Stimulated activated CD4-positive, alpha-beta T cell treated with anti-CD3 and anti-CD28 coated beads, Interleukin-4, amount 100 ng/mL, for 24 hours (primary cell): ENCODE measurements around the gene ASB8.

Experiments
- DNase-seq: peaks from one replicate; pipeline ENCODE4 v3.0.0-alpha.2; 2020

ASB8 gene, protein sequence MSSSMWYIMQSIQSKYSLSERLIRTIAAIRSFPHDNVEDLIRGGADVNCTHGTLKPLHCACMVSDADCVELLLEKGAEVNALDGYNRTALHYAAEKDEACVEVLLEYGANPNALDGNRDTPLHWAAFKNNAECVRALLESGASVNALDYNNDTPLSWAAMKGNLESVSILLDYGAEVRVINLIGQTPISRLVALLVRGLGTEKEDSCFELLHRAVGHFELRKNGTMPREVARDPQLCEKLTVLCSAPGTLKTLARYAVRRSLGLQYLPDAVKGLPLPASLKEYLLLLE

DNA sequence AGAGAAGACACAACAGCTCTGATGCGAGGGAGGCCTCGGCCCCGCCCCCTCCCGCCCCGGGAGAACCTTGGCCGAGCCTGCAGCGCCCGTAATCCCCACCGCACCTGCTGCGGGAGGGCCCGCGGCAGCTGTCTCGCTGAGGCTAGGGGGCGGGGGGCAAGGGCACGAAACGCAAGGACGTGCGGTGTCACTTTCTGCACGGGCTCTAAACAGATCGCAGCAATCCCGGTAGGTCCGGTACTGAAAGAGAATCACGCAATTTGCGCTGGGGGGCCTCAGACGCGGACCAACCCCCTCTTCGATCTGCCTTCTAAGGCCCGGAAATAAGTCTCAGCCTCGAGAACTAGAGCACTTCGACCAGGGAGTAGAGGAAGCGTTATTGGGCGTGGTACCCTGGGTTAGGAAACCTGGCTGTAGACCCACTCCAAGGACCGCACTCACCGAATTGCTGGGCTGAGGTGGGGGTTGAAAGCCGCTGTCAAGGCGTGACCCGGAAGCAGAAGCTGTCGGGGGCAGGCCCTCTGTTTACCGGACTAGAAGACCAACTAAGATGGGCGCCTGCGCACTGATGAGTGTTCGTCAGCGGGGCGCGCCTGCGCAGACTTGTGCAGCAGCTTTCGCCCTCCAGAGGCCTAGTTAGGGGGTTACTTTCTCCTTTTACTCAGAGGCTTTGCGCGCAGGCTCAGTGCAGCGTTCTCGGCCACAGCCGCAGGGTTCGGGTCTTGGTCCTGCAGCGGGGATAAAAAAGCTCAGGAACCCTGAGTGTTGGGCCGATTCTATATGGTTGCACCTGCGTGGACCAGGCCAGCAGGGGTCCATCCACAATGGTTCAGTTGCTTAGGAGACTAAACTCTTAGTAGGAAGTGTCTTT, at the start of gene ASB8:
Gene ASB8, minus strand, starts transcription at position 498 of the 871 bp plus-strand sequence. CDS start 4,019 bp downstream, outside the sequence.
- peak; percentile 100 for DNase-seq

DNA sequence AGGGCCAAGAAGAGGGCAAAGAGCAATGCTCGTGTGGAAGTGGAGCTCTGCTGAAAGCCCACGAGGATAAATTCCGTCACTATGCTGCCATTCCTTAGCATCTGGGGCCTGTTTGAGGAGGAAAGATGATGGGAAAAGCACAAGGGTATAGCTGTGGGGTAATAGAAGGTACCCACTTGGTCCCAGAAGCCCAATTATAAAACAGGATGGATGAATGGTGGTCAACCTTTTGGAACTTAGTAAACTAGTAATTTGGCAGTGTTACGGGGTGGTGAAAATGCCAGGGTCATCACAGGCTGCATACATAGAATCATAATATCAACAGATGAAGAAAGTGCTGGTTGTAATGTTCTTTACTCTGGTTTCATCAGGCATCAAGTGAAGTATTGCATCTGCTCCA, 45.9 kb upstream of the ASB8 start, which contains the start of gene OR10AD1:
Gene OR10AD1, minus strand, starts transcription at position 101 of the 400 bp plus-strand sequence. Its CDS starts 0 bp downstream, at position 101.
- DNase-seq = no peak

DNA sequence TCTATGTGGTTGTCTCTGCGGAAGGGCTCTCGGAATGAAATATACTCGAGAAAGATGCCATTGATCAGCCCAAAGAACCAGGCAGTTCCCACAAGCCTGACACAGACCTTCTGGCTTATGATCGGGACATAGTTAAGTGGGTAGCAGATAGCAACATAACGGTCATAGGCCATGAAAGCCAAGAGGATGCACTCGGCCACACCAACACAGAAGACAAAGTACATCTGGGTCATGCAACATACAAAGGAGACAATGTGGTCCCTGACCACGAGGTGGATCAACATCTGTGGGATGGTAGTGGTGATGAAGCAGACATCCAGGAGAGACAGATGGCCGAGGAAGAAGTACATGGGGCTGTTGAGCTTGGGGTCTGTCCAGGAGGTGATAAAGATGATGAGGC, 45.5 kb upstream of the ASB8 start:
- DNase-seq = no peak

DNA sequence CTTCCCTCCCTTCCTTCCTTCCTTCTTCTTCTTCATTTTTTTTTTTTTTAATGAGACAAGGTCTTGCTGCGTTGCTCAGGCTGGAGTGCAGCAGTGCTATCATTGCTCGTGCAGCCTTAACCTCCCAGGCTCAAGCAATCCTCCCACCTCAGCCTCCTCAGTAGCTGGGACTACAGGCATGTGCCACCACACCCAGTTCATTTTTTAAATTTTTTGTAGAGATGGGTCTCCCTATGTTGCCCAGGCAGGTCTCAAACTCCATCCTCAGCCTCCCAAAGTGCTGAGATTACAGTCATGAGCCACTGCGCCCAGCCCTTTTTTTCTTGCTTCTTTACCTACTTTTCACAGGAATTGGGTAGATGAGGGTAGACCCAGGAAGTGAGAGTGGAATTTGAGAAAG, 44.2 kb upstream of the ASB8 start:
- no peak for DNase-seq

DNA sequence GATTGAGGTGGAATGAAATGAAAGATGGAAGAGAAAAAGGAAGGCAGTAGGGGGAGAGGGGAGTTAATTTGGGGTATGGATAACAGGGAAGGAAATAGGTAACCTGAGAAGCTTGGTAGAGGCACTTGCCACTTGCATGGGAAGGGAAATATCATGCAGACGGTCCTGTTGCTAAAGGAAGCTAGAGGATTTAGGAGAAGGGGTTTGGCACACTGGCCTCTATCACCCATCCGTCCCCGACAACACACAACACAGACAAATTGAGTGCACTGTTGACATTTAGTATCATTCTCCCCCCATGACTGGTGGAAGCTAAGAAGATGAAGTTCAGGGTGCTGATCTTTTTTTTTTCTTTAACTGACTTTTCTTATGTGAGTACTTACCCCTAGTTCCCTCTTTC, 43.8 kb upstream of the ASB8 start:
- no peak for DNase-seq

DNA sequence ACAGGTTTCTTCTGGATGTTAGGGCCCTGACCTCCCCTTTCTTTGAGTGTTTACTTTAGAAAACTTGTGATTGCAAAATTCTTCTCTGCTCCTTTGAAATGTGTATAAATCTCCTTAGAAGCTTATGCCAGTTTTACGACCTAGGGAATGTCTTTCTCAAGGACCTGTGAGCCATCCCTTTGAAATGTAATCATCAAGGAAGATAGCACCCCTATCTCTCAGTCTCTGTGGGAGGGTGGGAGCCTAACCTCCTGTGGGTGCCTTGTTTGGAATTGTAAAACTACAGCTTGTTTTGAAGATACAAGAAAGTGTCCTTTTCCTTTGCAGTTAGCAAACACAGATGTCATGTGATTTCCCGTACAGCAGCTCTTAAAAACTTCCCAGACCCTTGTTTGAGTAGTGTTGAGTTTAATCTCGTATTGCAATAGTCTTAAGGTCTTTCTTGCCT, 42.5 kb upstream of the ASB8 start:
- no peak for DNase-seq

DNA sequence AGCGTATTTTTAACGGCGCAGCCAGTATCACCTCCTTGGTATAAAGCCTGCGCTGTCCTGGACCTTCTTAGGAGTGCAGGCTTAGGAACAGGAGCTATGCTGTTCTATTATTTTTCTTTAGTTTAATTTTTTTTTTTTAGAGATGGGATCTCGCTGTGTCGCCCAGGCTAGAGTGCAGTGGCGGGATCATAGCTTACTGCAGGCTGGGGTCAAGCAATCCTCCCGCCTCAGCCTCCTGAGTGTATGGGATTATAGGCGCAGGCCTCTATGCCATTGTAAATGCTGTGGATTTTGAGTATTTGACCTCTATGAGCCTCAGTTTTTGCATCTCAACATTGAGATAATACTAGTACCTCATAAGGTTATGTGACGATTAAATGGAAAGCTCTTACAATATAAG, 41.7 kb upstream of the ASB8 start:
- DNase-seq = no peak

DNA sequence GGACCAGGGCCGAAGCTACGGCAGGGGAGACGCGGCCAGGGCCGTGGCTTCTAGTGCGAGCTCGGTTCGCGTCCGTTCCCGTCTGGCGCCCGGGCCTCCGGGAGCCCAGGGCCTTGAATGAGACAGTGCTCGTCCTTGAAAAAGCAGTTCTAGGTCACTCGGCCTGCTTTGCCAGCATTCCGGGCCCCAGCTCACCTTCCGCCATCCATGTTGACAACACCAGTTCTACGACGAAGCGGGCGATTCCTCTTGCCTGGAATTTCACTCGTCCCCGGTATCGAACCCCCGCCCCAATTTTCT, 41.3 kb upstream of the ASB8 start:
- DNase-seq = peak; percentile 30

DNA sequence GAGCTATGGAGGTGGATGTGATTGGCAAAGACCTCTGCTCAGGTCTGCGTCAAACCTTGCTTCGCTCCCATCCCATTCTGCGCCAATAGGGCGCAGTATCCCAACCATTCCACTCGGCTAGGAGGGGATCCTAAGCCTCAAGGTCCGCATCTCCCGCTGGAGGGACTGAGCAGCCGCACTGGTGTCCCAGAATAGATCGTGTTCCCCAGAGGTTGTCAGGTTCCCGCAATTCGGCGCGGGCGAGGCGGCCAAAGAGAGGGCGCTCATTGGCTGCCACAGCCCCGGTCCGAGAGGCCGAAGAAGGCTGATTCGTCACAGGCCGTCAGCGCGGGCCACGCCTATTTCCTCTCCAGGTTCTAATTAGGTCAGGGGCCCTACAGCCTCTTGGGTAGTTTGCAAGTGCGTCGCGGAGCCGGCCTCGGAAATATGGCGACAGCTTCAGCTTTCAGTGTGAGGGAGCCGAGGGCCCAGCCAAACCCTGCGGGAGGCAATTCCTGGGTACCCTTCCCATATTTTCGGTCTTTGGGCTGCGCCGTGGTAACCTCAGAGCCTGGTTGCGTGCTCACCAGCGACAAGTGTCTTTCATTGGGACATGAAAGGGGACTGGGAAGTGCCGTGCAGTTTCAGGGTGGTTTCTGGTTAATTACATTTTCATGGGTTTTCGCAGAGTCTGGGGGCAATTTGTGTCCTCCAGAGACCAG, 40.8 kb upstream of the ASB8 start:
- DNase-seq = peak; percentile 94

DNA sequence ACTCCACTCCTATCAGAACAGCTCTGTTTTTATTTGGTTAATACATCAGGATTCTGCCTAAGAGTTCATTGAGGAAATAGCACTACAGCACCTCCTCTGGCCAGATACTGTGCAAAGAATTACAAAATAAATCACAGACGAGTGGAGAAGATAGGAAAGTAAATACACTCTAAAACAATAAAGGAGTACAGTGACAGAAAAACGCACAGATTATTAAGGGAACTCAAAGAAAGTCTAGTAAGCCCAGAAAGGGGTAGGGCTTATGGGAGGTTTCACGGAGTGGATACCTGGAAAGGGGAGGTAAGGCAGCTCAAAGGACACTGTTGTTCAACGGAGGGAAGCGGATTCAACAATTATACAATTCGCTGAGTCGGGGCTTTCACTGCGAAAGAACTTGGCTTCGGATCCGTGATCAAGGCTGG, 40.2 kb upstream of the ASB8 start:
- DNase-seq = no peak

DNA sequence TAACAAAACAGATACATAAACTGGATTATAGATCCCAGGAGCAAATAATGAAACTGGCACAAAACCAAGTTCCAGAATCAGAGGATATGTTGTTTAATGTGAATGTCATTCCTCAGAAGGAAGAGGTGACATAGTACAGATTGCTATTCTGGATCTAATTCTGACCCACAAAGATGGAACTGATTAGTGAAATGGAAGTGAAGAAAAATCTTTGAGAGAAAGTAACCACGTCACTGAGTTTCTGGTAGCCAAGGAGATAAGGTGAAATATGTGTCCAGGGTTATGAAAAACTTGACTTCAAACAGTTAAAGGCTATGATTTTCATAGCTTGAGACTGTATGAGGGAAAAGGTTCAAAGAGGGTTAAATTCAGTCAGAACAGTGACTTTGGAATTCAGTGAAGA, 37.5 kb upstream of the ASB8 start:
- DNase-seq = no peak

DNA sequence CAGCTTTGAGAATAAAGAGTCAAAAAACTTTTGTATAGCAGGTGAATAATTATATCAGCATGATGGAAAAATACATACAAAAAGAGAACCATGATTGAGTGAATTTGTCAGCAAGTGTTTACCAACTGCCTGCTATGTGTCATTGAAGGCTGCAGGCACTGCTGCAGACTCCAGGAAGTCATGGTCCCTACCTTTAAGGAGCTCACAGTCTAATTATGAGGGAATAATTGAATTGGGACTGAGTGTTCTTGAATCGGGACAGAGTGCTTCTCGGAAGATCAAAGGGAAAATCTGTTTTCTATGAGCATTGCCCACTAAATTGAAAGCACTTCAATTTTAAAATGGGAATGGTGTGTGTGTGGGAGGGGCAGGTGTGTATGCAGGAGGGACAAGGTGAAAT, 36.3 kb upstream of the ASB8 start:
- DNase-seq = no peak

DNA sequence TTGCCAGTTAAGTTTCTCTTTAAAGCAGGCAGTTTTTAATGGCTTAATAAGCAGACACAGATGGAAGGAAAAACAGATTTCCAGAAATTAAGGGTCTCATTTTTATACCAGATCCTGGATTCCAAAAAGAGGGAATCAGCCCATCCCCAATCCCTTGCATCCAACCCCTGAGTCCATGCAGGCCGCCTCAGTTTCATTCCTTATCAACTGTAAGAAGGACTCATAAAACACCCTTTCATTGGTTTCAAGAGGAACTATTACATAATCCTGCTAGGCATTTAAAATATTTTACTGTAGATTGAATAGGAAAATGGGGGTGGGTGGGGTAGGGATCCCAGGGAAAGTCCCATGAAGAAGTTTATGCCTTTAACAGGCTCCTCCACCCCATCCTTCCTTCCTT, 35.5 kb upstream of the ASB8 start:
- DNase-seq = no peak

DNA sequence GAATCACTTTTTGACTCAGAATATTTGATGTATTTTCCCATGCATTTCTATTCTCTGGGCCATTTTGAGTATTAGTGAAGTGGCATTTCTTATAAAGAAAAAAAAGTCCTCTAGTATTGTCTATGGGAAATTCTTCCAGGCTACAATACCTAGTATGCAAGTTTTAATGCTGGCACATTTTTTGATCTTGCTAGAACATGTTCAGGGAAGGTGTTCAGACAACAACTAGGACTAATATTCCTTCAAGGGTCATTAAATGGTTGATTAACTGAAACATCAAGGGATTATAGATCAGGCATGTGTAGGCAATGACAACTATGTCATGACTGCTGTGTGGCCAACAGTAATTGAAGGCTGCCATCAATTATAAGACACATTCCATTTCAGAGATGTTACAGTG, 33.8 kb upstream of the ASB8 start:
- DNase-seq = no peak

DNA sequence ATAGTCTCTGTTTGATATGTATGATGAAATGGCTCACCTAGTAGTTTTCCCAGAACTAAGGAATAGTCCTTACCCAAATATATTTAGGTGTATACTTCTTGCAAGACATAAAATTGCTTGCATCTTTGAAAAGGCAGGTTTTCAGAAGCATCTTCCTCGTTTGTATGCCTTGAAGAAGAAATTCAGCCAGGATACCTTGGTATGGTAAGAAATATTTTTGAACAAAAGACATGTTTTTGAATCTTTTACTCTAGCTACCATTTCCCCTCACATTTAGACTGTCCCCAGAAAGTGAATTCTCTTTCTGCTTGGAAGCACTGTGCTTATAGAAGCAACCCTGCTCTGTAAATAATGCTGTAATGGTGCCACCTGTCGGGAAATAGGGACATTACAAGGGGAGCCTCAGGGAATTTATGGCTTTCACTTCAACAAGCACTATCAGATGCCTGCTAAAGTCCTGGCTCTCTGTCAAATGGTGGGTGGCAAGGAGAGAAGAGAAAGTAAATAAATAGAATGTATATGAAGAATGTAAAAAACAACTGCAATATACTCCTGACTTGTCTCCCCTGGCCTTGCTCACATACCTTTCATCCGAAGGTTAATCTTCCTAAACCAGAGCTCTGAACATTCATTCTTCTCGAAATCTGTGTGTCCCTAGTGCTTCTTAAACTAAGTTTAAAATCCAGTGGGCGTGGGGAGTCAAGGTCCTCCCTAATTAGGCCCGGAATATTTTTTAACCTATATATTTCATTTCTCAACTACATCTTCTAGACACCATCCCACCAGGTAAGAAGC, 32.2 kb upstream of the ASB8 start:
- peak; percentile 79 for DNase-seq

DNA sequence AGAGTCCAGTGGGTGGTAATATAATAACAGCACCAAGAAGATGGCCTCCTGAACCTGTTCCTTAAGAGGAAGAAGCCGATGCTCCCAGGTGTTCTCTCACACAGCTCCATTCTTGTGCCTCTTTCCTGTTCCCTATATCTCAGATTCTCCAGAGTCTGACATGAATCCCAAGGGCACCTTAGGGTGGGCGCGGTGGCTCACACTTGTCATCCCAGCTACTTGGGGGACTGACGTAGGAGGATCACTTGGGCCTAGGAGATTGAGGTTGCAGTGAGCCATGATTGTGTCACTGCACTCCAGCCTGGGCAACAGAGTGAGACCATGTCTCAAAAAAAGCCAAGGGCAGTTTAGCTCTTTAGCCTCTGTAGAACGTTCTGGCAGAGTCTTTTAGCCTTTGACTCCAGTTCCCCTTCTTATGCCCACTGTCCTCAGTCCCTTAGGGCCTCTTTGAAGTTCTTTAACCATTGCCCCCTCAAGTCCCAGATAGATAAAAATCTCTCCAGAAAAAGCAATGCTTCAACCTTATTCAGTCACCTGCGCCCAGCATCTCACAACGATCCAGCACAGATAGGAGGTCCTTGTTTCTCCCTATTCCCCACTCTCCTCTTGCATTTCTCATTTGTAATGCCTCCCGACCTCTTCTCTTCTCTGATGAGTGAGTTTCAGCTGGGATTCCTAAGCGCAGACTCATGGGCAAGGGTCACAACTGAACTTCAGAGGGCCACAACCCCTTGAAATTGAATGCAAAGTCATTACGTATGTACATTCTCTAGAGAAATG, 30.8 kb upstream of the ASB8 start:
- DNase-seq = no peak

DNA sequence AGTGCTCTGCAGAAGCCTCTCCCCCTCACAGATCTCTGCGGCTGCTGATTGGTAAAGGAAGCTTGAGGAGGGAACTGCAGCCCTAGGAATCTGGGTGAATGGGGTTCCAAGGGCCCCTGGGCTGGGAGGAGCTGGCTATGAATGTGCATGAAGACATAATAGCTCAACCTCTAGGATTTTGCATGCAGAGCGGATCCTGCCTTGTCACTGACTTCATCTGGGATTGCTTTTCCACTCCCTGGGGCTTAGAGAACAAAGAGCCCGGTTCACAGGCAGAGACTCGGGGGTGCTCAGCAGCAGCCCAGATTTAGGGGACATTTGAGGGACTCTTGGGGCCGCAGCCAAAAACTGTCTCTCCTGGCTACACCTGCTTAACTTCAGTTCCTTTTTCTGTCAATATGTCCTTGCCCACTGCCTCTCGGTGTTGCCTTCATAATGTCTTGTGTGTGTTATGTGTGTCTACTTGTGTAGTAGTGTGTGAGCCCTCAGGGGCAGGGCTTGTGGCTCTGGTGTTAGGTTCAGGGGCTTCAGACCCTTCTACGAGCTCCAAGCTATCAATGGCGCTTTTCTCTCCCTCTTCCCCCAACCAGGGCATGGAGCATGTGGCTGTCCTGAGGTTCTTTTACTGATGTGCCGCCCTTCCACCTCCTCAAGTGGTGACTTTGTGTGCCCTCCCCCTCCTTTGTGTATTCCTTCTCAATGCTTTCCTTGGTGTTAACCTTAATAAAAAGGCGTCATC, 28.0 kb upstream of the ASB8 start:
- no peak for DNase-seq

DNA sequence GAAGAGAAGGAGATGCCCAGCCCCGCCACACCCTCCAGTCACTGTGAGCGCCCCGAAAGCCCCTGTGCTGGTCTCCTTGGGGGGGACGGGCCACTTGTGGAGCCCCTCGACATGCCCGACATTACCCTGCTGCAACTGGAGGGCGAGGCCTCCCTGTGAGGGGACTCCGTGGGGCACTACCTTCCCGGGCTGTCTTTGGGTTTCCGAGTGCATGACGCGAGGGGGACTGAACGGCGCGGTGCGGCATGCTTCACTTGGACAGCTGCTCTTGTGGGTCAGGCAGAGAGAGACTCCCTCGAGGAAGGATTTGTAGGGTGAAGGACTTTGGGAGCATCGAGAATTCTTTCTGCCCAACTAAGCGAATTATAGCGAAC, 27.2 kb upstream of the ASB8 start:
- no peak for DNase-seq

DNA sequence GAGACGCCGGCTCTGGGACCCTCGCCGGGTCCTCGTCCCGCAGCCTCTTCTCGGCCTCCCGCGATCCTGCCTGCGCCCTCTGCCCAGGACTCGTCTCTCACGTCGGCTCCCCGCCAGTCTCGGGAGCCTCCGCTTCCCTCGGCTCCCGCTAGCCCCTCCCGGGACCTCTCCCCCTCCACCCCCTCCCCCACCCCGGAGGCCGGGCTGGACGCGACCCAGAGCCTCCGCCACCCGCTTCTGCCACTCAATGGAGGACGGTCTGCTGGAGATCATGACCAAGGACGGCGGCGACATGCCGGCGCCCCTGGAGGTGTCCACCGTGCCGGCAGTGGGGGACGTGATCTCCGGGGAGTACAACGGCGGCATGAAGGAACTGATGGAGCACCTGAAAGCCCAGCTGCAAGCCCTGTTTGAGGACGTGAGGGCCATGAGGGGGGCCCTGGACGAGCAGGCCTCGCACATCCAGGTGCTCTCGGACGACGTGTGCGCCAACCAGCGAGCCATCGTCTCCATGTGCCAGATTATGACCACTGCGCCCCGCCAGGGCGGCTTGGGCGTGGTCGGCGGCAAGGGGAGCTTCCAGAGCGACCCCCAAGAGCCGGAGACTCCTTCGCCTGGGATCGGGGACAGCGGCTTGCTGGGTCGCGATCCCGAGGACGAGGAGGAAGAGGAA, 26.7 kb upstream of the ASB8 start:
- DNase-seq = no peak

DNA sequence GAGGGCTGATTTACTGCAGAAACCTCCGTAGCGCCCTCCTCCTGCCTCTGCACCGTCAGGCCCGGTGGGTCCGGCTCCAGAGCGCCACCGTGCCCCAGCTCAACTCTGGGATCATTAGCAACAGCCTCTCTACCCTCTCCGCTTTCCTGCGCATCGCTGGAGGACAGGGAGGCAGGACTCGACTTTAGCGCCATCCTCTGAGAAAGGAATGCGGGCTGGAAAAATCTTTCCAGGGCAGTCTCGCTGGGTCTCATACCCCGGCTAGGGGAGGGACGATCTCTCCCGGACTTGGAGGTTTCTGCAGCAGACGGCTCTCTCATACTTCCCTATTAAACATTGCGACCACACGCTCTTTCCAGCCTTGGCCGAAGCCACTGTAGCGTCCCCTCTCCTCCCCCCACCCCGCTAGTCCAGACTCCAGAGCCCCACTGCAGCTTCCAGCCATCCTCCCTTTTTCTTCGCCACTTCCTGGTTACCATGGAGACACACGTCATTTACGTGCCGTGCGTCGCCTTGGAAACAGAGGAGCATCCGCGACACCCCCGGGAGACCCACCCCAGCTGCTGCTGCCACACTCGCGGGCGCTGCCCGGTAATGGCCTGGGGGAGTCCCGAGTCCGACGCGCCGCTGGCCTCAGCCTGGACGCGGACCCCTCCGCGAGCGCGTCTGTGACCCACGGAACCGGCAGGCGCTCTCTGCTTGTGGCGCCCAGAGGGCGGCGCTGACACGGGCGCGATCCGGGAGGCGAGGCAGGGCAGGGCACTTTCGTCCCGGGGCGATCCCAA, 26.0 kb upstream of the ASB8 start, which contains the start of gene CCDC184:
Gene CCDC184, plus strand, starts transcription at position 554 of the 785 bp plus-strand sequence. CDS start 479 bp downstream, outside the sequence.
- DNase-seq = peak; percentile 74
